Measurements from ENCODE around the gene CYP1B1.
"Not testable (repeated sequence)": the region's sequence is repeated elsewhere in the genome, so short reads cannot be mapped to it uniquely, and the experiment has no call there.

CYP1B1 gene

GRCh38 chr2:38030635-38031355, 45.2 kb downstream of the CYP1B1 start:
- H3K4me3 ChIP-seq: no peak overlapping the region
- DNase-seq: no peak
- no peak overlapping the region for H3K27ac ChIP-seq
- intact Hi-C loops (cut with DNase I; ENCODE audit: low total_unique reads): no loop called here
- H3K4me1 ChIP-seq: no peaks in the 10 kb centered on the region
- no peaks in the 10 kb centered on the region for H3K36me3 ChIP-seq
- no peak for TF ChIP-seq CTCF (IDR thresholded peaks at IDR 0.05)
- no peaks in the 10 kb centered on the region for H3K9me3 ChIP-seq
- no peaks in the 10 kb centered on the region for H3K27me3 ChIP-seq

GRCh38 chr2:38029512-38029911, 46.4 kb downstream of the CYP1B1 start:
- Histone ChIP-seq H3K27ac (no peak overlapping the region), H3K36me3 (no peaks in the 10 kb centered on the region), H3K4me3 (no peak overlapping the region), H3K4me1 (no peaks in the 10 kb centered on the region), H3K27me3 (no peaks in the 10 kb centered on the region), H3K9me3 (no peaks in the 10 kb centered on the region)
- no peak for DNase-seq
- intact Hi-C loops (cut with DNase I; ENCODE audit: low total_unique reads): no loop called here
- no peak for TF ChIP-seq CTCF (IDR thresholded peaks at IDR 0.05)

GRCh38 chr2:38028829-38029228, 47.1 kb downstream of the CYP1B1 start:
- no peak for TF ChIP-seq CTCF (IDR thresholded peaks at IDR 0.05)
- DNase-seq: no peak
- no peaks in the 10 kb centered on the region for H3K9me3 ChIP-seq
- H3K36me3 ChIP-seq: no peaks in the 10 kb centered on the region
- no peaks in the 10 kb centered on the region for H3K4me1 ChIP-seq
- no peak overlapping the region for H3K27ac ChIP-seq
- H3K4me3 ChIP-seq: no peak overlapping the region
- no peaks in the 10 kb centered on the region for H3K27me3 ChIP-seq
- intact Hi-C loops (cut with DNase I; ENCODE audit: low total_unique reads): no loop called here

DNA sequence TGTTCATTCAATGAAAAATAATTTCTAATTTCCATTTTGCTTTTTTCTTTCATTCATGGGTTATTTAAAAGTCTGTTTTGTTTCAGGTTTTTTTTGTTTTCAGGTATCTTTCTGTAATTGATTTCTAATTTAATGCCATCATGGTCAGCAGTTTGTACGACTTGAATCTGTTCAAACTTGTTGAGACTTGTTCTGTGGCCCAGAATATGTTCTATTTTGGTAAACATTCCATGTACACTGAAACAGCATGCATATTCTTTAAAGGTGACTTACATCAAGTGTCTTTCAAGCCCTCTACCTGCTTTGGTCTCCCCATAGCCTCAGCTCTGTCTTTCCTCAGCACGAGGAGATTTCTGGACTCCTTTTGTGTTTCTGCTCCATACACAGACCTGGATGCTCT, 49.1 kb downstream of the CYP1B1 start:
- H3K27me3 ChIP-seq: no peaks in the 10 kb centered on the region
- no peak for TF ChIP-seq CTCF (IDR thresholded peaks at IDR 0.05)
- H3K4me3 ChIP-seq: no peak overlapping the region
- no peak for DNase-seq
- H3K36me3 ChIP-seq: no peaks in the 10 kb centered on the region
- H3K9me3 ChIP-seq: no peaks in the 10 kb centered on the region
- H3K27ac ChIP-seq: no peak overlapping the region
- no peaks in the 10 kb centered on the region for H3K4me1 ChIP-seq
- intact Hi-C loops (cut with DNase I; ENCODE audit: low total_unique reads): no loop called here

- no peak for DNase-seq
- H3K4me3 ChIP-seq: no peak overlapping the region
- no peak for TF ChIP-seq CTCF (IDR thresholded peaks at IDR 0.05)
- no peaks in the 10 kb centered on the region for H3K9me3 ChIP-seq
- intact Hi-C loops (cut with DNase I; ENCODE audit: low total_unique reads): no loop called here
- H3K36me3 ChIP-seq: no peaks in the 10 kb centered on the region
- no peaks in the 10 kb centered on the region for H3K4me1 ChIP-seq
- H3K27ac ChIP-seq: no peak overlapping the region
- H3K27me3 ChIP-seq: no peaks in the 10 kb centered on the region
Observed at GRCh38 chr2:38021589-38021988, 54.4 kb downstream of the CYP1B1 start.

GRCh38 chr2:38020359-38021069, 55.4 kb downstream of the CYP1B1 start:
- intact Hi-C loops (cut with DNase I; ENCODE audit: low total_unique reads); H3K36me3 ChIP-seq; DNase-seq; H3K9me3 ChIP-seq; H3K4me3 ChIP-seq; H3K27me3 ChIP-seq; H3K4me1 ChIP-seq; H3K27ac ChIP-seq: not testable (repeated sequence)

Data from tibial artery (tissue), 4 donors.